Choroid plexus epithelial cell (primary cell): ENCODE results near the gene ZNF85.
"Not testable (repeated sequence)": the region's sequence is repeated elsewhere in the genome, so short reads cannot be mapped to it uniquely, and the experiment has no call there.

Experiments used
- DNase-seq: peaks from one replicate; pipeline ENCODE4 v3.0.0-alpha.2; 2010; ENCODE audit warnings: low read depth
- H3K4me3 ChIP-seq: 2 replicates; pipeline ENCODE4 v1.5.1; 2011; ENCODE audit warnings: low read depth, mild to moderate bottlenecking, control low read depth, low read length, moderate library complexity
- TF ChIP-seq, protein P1 (sequence below): conservative IDR thresholded peaks from 2 replicates; pipeline ENCODE4 v1.5.1; 2011; ENCODE audit warnings: low read depth, mild to moderate bottlenecking, control low read depth, inconsistent platforms, low read length, moderate library complexity

Gene ZNF85

DNA sequence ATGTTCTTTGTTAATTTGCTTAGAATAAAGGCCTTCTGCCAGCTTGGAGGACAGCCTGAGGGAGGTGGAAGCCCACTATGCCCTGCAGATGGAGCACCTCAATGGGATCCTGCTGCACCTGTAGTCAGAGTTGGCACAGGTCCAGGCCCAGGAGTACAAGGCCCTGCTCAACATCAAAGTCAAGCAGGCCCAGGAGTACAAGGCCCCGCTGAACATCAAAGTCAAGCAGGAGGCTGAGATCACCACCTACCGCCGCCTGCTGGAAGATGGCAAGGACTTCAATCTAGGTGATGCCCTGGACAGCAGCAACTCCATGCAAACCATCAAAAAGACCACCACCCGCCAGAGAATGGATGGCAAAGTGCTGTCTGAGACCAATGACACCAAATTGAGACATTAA, 41.7 kb downstream of the ZNF85 start:
- DNase-seq = no peak
- no peak overlapping the region for H3K4me3 ChIP-seq
- TF ChIP-seq, protein P1, sequence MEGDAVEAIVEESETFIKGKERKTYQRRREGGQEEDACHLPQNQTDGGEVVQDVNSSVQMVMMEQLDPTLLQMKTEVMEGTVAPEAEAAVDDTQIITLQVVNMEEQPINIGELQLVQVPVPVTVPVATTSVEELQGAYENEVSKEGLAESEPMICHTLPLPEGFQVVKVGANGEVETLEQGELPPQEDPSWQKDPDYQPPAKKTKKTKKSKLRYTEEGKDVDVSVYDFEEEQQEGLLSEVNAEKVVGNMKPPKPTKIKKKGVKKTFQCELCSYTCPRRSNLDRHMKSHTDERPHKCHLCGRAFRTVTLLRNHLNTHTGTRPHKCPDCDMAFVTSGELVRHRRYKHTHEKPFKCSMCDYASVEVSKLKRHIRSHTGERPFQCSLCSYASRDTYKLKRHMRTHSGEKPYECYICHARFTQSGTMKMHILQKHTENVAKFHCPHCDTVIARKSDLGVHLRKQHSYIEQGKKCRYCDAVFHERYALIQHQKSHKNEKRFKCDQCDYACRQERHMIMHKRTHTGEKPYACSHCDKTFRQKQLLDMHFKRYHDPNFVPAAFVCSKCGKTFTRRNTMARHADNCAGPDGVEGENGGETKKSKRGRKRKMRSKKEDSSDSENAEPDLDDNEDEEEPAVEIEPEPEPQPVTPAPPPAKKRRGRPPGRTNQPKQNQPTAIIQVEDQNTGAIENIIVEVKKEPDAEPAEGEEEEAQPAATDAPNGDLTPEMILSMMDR = no peak

DNA sequence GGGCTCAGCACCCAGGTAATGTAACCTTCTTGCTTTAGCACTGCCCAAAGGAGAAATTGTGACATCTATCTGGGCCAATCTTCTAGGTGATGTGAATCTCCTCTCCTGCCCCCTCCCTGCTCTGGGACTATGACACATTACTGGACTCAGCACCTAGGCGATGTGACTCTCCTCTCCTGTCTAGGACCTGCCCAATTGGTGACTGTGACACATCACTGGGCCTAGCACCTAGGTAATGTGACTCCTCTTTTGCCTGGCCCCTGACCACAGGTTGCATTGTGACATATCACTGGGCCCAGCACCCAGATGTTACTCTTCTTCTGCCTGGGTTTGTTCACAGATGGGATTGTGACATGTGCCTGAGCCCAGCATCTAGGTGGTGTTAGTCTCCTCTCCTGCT, 45.0 kb downstream of the ZNF85 start:
- TF ChIP-seq, protein P1 = no peak
- no peak overlapping the region for H3K4me3 ChIP-seq
- no peak for DNase-seq

DNA sequence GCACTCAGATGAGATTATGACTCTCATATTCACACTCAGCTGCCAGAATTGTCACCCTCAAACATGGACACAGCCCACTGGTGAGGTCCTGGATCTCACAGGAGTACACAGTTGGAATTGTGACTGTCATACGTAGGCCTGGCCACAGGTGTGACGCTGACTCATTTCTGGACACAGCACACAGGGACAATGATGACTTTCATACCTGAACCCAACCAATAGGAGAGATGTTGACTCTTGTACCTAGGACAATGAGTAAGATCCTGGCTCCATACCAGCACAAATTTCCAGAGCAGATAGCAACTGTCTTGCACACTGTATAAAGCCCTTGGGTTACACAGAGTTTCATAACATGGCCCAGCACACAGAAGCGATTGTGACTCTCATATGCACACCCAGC, 46.4 kb downstream of the ZNF85 start:
- TF ChIP-seq, protein P1 = no peak
- H3K4me3 ChIP-seq = no peak overlapping the region

DNA sequence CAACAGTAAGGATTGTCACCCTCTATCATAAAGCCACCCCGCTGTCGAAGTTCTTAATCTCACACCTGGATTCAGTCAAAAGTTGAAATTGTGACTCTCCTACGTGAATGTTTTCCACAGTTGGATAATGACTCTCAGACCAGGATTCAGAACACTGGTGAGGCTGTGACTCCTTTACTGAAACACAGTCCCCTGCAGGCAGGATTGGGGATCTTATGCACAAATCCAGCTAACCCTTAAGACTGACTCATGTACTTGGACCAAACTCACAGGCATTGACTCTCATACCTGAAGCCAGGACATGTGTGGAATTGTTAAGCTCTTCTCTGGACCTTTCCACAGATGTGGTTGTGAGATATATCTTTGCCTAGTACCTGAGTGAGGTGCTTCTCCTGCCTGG, 46.8 kb downstream of the ZNF85 start:
- no peak for DNase-seq
- TF ChIP-seq, protein P1 = no peak
- no peak overlapping the region for H3K4me3 ChIP-seq

More for the DNA sequence above, 46.4 kb downstream of the ZNF85 start:
- DNase-seq = no peak

DNA sequence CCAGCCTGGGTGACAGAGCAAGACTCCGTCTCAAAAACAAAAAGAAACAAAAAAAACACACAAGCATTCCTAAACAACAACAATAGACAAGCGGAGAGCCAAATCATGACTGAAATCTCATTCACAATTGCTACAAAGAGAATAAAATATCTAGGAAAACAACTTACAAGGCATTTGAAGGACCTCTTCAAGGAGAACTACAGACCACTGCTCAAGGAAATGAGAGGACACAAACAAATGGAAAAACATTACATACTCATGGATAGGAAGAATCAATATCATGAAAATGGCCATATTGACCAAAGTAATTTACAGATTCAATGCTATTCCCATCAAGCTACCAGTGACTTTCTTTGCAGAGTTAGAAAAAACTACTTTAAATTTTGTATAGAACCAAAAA, 69.7 kb downstream of the ZNF85 start:
- H3K4me3 ChIP-seq, DNase-seq: not testable (repeated sequence)

DNA sequence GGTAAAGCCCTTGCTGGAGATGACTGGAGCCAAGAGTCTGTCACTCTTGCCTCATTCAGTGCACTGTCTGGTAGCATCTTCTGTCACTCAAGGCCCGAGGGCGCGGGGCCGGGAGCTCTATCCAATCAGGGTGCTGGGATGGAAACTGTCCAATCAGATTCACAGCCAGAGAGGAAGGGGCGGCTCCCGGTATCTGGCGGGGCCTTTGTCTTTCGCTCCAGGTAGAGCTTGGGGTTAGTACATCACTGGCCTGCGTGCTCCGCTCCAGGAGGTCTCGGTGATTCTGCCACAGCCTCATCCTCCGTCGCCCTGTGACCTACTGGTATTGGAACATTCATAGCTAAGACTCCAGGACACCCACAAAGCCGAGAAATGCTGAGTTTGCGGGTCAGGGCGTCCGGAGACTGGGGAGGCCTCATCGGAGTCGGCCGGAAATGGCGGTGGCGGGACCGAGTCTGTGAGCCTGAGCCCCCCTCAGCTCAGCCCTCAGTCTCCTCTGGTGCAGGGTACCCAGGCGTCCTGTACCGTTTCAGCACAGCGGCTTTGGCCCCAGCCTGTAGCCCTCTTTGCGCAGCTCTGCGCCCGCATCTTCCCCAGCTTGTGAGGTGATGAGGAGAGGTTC, 76.8 kb downstream of the ZNF85 start:
- peak; percentile 96 for DNase-seq
- peak overlapping the region; percentile 65 for H3K4me3 ChIP-seq
- TF ChIP-seq, protein P1 = no peak
